Astrocyte of the cerebellum (primary cell): Measurements from ENCODE around the gene NUP214.
A peak's percentile ranks its signal among the peaks of the same experiment; 100 is the strongest.

ENCODE experiments used
- DNase-seq: peaks from one replicate; pipeline ENCODE4 v3.0.0-alpha.2; 2011; ENCODE audit warnings: low read depth
- H3K4me3 ChIP-seq: 2 replicates; pipeline ENCODE4 v1.5.1; 2011; ENCODE audit warnings: mild to moderate bottlenecking, low read depth, low read length, moderate library complexity
- in situ Hi-C: cut with HindIII; loops from 2 replicates; pipeline ENCODE4 v1.10.0; 2017; ENCODE audit warnings: low sequenced_read_pairs
- TF ChIP-seq, protein P1 (sequence below): IDR thresholded peaks from 2 replicates; pipeline ENCODE4 v1.5.1; 2012; ENCODE audit warnings: low read length, low read depth, moderate library complexity, mild to moderate bottlenecking; ENCODE audit errors: missing control alignments

NUP214 gene

DNA sequence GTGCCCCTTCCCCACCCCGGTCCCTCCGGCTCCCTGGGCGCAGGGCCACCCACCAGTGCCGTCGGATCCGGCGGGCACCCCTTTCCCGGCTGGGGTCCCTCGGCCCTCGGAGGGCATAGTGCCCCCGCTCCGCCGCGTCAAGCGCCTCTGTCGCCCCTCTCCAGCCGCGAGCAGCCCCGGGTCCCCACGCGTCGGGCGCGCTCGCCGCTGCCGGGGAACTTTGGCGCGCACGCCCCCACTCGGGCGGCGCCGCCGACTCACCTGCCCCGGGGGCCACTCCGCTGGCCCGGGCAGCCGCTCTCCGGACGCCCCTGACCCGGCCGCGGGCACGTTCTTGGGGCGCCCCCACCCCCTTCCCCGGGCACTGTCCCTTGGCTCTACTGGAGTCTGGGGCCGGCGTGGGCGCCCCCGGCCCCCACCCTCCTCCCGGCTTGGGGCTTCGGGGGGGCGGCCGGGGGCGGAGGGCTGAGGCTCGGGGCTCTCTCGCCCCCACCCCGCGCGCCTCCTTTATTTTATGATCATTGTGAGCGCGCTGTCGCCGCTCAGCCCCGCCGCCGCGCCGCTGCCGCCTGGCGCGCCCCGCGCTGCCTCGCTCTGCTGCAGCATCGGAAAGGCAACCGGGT is 152.0 kb downstream of the NUP214 start:
- DNase-seq, result no peak
- peak overlapping the region; percentile 40 for H3K4me3 ChIP-seq
- TF ChIP-seq, protein P1, sequence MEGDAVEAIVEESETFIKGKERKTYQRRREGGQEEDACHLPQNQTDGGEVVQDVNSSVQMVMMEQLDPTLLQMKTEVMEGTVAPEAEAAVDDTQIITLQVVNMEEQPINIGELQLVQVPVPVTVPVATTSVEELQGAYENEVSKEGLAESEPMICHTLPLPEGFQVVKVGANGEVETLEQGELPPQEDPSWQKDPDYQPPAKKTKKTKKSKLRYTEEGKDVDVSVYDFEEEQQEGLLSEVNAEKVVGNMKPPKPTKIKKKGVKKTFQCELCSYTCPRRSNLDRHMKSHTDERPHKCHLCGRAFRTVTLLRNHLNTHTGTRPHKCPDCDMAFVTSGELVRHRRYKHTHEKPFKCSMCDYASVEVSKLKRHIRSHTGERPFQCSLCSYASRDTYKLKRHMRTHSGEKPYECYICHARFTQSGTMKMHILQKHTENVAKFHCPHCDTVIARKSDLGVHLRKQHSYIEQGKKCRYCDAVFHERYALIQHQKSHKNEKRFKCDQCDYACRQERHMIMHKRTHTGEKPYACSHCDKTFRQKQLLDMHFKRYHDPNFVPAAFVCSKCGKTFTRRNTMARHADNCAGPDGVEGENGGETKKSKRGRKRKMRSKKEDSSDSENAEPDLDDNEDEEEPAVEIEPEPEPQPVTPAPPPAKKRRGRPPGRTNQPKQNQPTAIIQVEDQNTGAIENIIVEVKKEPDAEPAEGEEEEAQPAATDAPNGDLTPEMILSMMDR, result no peak
- in situ Hi-C loops, result no loop called here

- TF ChIP-seq, protein P1, result no peak
- DNase-seq, result peak; percentile 34
- H3K4me3 ChIP-seq, result peak overlapping the region; percentile 40
- in situ Hi-C loops, result no loop called here
Observed at GRCh38 chr9:131277910-131278701, 152.7 kb downstream of the NUP214 start.

GRCh38 chr9:131278702-131279111 is 153.3 kb downstream of the NUP214 start:
- TF ChIP-seq, protein P1, result no peak
- DNase-seq, result no peak
- in situ Hi-C loops, result no loop called here
- no peak overlapping the region for H3K4me3 ChIP-seq

- TF ChIP-seq, protein P1, result no peak
- in situ Hi-C loops, result no loop called here
- no peak for DNase-seq
- no peak overlapping the region for H3K4me3 ChIP-seq
Observed at GRCh38 chr9:131279196-131279862, 153.9 kb downstream of the NUP214 start.

DNA sequence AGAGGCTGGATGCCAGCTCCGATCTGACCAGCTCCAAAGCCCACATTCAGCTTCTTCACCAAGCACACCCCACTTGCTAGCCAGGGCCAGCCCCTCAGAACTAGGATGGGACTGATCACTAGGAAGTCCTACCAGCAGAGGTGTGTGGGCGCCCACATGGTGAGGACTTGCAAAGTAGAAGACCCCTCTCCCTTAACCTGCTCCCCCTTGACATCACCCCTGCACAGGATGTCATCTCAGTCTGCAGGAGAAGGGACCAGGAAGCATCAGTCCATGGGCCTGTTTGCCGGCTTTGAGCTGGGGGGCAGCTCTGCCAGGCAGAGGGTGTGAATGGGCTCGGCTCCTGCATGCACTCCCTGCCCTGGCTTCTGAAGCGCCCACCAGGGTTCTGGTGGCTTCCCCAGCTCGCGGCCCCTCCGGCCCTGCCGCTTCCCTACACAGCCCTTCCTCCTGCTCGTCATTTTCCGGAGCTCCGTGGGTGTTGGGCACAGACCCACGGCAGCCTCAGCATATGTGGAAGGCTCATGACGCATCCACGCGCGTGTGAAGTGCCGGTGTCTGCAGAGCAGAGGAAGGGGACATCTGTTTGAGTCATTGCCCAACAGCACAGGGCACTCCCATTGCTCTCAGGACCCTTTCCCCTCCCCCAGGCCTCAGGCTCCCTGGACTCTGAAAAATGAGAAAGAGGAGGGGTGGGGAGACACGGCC is 154.6 kb downstream of the NUP214 start:
- DNase-seq, result no peak
- TF ChIP-seq, protein P1, result no peak
- in situ Hi-C loops, result no loop called here
- H3K4me3 ChIP-seq, result no peak overlapping the region

- no peak for DNase-seq
- in situ Hi-C loops, result no loop called here
- H3K4me3 ChIP-seq, result no peak overlapping the region
- TF ChIP-seq, protein P1, result no peak
Observed at GRCh38 chr9:131280660-131281059, 155.3 kb downstream of the NUP214 start.
